MV-4-11 (cell line): ENCODE measurements around the gene ENTPD7.
"Not testable (repeated sequence)": the region's sequence is repeated elsewhere in the genome, so short reads cannot be mapped to it uniquely, and the experiment has no call there.

Experiments used
- DNase-seq: peaks from one replicate; lab custom pipeline; 2025; lab: John Stamatoyannopoulos, UW

Gene ENTPD7

GRCh38 chr10:99659031-99659867 lies at the start of gene ENTPD7:
ENTPD7 (plus strand) TSS chr10:99659509; CDS start chr10:99659957, 448 bp downstream.
- DNase-seq: peak; percentile 86

DNA sequence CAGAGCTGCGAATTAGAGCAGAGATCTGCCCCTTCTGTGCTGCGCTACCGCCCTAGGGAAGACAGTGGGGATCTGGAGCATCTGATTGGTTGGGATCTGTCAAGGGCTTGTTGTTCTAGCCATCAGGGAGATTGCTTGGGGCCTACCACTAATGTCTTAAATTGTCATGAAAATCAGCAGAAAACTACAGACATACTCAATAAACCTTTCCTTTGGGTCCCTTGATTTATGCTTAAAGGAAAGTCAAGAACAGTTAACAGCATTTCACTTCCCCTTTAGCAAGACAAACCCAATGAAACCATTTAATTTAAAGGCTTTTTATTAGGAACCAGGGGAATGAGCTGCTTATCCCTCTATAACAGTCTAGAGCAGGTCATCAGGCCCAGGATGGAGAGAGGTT lies 49.1 kb upstream of the ENTPD7 start:
- peak; percentile 69 for DNase-seq

DNA sequence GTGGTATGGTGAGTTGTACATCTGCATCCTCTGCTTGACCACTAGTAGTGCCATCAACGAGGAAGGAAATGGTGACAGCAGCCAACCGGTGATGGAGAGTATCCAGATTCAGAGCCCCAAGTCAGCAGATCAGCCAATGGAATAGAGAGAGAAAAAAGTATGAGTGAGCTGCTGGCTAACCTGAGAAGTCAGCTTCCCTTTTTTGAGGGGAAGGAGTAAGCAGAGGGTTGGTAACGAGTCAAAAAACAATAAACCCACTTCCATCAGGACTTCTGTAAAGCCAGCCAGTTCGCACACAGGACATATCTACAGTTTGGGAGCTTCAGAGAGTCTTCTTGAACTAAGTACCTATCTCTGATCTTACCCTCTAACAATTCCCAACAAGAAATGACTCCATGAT lies 48.0 kb upstream of the ENTPD7 start:
- DNase-seq: no peak

DNA sequence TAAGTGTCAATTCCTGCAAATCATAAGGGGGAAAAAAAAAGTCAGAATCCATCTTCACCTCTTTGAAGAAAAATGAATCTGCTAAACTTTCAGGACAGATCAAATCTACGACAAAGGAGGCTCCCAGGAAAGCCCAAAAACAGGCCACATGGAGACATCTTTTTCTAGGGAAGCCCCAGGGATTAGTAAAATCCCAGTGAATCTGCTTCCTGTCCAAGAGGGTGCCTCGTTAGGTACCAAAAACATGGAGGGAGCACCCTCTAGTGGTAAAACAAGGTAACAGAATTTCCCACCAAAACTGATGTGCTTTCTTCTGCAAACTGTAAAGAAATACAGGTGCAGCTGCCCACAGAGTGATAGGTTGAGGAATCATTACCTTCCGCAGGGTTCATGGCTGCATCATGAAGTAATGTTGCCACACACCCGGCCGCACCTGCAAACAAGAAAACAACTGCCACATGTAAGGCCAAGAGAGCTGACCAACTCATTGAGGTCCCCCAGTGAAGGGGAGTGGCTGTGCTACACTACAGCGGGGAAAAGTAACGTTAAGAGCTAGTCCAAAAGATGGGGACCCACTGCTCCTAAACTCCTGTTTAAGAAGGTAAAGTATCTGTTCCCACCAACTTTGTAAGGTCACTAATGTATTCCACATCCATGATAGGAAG lies 47.0 kb upstream of the ENTPD7 start:
- DNase-seq: peak; percentile 38

DNA sequence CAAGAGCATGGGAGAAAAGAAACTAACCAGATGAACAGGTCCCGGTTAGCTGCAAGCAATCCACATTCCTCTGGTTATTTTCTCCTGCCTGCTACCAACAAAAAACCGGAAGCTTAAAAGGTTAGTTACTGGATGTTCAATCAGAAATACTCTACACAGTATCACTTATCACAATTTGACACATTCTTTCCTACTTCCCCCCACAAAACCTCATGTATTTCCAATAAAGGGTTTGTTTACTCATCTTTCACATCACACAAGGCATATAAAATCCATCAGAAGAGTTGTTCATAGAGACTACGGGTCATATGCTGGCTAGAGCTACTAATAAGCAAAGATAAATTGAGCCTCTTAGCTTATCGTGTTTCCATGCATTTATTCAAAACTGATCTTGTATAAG lies 43.9 kb upstream of the ENTPD7 start:
- DNase-seq: no peak

DNA sequence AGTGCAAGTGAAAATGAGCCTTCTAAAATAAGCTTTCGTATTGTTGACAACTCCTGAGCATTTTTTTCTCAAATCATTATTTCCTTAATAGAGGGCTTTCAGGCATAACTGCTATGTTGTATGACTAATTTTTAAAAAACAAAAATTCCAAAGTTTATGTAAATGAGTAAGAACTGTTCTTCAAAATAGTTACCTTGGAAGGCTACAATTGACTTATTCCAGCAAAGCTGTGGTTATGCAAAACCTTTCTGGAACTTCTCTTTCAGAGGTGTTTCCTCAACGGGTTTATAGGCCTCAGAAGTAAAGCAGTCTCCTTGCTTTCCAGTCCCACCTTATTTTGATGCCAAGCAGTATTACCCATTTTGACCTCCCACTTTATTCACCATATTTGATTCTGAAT lies 41.6 kb upstream of the ENTPD7 start:
- no peak for DNase-seq

DNA sequence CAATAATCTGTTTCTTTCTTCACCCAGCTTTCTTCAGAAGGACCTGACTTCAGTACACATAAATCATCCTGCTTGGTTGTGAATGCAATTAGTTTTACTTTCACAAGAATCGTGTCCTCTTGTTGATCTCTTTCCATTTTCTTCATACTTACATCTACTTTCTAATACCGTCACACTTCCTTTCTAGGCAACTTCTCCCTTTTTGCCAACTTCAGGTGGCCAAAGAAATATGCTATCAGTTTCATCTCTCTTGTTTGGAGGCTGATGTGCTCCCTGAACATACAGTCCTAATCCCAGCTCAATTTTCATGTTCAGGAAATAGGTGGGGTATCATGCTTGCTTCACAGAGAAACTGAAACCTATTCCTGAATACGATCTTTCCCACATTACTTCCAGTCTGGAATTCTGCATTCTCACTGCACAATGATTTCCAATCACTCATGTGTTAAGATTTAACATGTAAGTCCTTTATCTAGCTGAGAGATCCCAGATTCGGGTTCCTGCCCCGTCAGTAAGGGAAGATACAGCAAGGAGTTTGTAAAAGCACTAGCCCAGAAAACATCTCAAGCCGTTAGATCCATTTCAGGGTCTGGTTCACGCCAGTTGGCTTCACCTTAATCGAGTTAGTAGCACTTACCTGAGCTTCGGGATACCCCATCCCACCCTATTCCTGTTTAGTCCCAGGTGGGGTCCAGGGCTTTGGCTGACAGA lies 40.1 kb upstream of the ENTPD7 start:
- DNase-seq: peak; percentile 82

DNA sequence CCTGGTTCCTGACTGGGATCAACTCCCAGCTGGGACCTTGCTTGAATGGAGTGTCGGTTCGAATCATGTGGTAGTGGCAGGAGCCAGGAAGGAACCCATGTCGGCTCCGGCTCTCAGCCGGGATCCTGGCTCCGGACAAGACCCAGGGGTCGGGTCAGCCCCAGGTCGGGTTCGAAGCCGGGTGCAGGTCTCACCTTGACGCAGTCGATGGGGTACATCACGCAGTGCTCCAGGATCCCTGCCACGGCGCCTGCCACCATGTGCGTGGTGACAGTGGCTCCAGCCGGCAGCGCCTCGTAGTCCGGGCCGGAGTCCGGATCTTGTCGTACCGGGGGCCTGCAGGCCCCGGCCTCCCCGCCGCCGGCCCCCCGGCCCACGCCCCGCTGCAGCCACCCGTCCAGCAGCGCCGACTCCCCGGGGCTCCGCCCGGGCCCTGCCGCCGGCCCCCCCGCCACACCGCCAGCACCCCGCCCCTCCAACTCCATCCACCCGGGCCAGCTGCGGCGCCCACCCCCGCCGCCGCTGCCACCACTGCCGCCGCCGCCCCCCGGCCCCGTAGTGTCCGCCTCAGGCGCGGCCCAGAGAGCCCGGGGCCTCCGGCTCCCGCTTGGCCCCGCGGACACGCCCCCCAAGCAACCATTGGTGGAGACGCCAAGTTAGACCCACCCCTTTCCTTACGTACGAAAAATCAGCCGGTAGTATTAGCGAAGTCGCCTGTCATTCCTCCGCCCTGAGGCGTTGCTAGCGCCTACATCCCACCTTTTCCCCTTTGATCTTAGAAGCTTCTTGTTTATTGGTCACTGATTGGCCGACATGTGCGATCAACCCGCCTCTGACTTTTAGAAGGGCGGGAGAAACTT lies 39.2 kb upstream of the ENTPD7 start, which contains the start of gene SLC25A28:
Gene SLC25A28 (minus strand): TSS at position 589 of the 860 bp plus-strand sequence. CDS start 104 bp downstream, at position 485.
- peak; percentile 100 for DNase-seq

DNA sequence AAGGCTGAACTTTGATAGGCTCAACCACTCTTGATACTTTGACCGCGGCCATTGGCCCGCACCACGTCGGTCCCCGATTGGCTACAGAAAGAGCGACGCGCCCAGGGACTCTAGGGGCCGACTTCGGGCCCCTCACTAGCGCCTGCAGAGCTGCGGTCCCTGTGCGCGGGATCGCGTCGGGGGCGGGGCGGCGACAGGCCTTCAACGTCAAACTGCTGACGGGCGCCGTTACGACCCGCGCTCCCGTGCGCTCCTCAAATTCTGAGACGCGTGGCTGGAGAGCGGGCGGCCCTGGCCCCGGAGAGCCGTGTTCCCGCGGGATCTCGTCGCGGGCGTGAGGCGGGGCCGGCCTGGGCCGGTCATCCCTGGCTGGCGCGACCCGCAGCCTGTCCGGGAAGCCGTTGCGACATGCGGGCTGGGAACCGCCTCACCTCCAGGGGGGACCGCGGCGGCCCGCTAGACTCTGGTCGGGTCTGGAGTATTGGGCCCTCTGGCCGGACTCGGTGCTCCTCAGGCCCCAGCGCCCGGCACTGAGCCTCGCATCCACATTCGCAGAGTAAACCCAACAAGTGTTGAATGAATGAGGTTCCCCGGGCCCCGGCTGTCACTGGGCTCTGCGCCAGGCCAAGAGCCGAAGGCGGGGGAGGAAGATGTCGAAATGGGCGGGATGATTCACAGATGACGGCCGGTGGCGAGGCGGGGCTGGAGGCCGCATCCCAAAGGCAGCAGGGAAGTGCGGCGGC lies 38.4 kb upstream of the ENTPD7 start:
- DNase-seq: peak; percentile 88

DNA sequence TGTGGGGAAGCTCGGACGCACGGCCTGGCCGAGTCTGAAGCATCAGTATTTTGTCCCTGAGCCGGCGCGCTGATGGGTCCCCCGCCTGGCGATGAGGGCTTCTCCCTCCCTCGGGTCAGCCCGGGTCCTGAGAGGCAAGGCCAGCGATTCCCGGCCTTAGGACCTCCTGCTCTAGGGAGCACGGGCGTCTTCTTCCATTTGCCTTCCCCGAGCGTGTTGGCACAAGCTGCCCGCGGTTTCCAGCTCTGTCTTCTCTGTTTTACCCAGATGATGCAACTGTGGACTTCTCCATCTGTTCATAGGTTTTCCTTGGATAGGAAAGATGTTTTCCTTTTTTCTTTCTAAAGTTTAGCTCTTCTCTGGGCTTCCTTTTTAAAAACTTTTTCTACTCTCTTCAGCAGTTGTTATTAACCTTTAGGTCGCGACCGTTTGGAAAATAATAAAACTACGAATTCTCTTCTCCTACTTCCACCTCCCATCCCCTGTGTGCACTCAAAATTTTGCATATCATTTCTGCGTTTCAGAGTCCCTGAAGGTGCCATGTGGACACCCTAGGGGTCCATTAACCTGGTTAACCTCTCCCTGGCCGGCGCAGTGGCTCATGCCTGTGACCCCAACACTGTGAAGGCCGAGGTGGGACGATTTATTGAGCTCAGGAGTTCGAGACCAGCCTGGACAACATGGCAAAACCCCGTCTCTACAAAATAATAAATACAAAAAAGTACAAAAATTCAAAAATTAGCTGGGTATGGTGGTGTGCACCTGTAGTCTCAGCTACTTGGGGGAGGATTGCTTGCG lies 37.7 kb upstream of the ENTPD7 start:
- DNase-seq: peak; percentile 61

DNA sequence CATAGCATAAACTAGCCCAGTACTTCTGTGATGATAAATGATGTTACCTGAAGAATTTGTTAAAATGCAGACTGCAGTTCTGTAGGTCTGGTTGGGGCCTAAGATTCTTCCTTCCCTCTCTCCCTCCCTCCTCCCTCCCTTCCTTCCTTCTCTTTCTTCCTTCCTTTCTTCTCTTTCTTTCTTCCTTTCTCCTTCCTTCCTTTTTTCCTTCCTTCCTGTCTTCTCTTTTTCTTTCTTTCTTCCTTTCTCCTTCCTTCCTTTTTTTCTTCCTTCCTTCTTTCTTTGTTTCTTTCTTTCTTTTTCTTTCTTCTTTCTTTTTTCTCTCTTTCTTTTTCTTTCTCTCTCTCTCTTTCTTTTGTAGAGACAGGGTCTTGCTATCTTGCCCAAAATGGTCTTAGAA lies 35.4 kb upstream of the ENTPD7 start:
- no peak for DNase-seq

DNA sequence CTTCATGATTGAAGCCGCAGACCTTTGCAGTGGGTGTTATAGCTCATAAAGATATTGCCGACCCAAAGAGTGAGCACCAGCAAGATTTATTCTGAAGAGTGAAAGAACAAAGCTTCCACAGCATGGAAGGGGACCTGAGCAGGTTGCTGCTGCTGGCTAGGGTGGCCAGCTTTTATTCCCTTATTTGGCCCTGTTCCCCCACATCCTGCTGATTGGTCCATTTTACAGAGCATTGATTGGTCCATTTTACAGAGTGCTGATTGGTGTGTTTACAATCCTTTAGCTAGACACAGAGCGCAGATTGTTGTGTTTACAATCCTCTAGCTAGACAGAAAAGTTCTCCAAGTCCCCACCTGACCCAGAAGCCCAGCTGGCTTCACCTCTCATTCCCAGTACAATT lies 34.2 kb upstream of the ENTPD7 start:
- not testable (repeated sequence) for DNase-seq

GRCh38 chr10:99628923-99629624 lies 30.2 kb upstream of the ENTPD7 start:
- no peak for DNase-seq

- DNase-seq: no peak
These were observed 29.7 kb upstream of the ENTPD7 start for GRCh38 chr10:99629625-99629978.

DNA sequence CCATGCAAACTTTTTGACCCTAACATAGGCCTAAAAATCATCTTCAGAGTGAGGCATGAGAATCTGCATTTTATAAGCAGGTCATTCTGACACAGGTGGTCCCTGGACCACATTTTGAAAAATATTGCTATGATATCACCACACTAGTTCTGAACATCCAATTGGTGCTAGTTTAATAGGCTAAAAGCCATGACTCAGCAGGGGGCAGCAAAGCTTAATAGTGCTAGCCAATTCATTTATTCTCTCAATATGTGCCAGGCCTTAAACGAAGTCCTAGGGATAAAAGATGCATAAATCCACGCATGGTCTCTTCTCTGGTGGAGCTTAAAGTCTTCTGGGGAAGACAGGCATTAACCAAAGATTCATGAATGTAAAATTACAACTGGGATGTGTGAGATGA lies 28.9 kb upstream of the ENTPD7 start:
- peak; percentile 62 for DNase-seq

DNA sequence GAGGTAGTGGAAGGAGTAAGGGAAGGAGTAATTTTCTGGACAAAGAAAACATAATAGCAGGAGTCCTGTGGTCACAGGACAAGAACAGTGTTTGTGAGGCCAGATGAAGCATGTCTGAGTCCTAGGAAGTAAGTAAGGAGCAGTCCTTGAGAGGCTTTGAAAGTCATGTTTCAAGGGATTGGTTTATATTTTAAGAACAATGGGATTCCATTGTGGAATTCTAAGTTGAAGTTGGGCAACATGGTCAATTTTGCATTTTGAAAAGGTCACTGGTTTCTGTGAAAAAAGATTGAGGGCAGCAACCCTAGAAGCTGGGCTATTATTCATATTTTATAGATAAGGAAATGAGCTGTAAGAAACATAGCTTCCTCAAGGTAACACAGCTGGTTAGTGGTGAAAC lies 28.3 kb upstream of the ENTPD7 start:
- no peak for DNase-seq

DNA sequence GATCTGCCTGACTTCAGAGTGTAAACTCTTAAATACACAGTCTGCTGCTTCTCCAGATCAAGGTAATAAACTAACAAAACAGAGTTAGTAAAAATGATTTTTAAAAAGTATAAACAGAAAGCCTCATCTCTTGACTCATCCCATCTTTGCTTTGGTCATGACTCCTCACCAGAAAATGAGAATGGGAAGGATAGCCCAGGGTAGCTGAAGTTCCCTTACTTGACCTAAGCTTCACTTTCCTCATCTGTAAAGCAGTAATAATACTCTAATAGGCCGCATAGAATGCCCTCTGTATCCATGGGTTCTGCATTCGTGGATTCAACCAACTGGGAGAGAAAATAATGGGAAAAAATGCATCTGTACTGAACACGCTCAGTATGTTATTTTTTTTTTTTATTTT lies 27.8 kb upstream of the ENTPD7 start:
- no peak for DNase-seq

DNA sequence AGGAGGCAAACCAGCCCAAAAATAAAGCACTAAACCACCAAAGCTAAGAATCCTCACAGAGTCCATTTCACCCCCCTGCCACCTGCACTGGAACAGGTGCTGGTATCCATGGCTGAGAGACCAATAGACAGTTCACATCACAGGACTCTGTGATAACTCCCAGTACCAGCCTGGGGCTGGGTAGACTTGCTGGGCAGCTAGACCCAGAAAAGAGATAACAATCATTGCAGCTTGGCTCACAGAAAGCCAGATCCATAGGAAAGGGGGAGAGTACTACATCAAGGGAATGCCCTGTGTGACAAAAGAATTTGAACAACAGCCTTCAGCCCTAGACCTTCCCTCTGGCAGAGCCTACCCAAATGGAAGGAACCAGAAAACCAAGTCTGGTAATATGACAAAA lies 25.5 kb upstream of the ENTPD7 start:
- no peak for DNase-seq

GRCh38 chr10:99647601-99648151 lies 11.6 kb upstream of the ENTPD7 start:
- no peak for DNase-seq
